Osteoblast (primary cell): ENCODE measurements around the gene LRRC56. TPM values are rescaled to one million over a fixed set of nuclear protein-coding genes. Genes with fewer than 3 reads are reported as not detected.

ENCODE experiments used
- DNase-seq: peaks from one replicate; pipeline ENCODE4 v3.0.0; 2011; ENCODE audit warnings: low spot score, mixed read lengths; ENCODE audit not compliant: insufficient read length; ENCODE audit errors: missing footprints
- H2AFZ ChIP-seq: 2 replicates; pipeline ENCODE4 v1.6.0; 2011; ENCODE audit warnings: mild to moderate bottlenecking, low read length
- H3K27ac ChIP-seq: 2 replicates; pipeline ENCODE4 v1.5.1; 2011; ENCODE audit warnings: mild to moderate bottlenecking, low read depth, low read length, moderate library complexity
- H3K27me3 ChIP-seq: 2 replicates; pipeline ENCODE4 v1.6.0; 2012; ENCODE audit warnings: mild to moderate bottlenecking, control low read depth, inconsistent platforms, low read length, moderate library complexity; ENCODE audit not compliant: insufficient read depth
- H3K36me3 ChIP-seq: 2 replicates; pipeline ENCODE4 v1.5.1; 2011; ENCODE audit warnings: mild to moderate bottlenecking, low read length, control low read depth, moderate library complexity; ENCODE audit not compliant: insufficient read depth
- H3K4me1 ChIP-seq: 2 replicates; pipeline ENCODE4 v1.5.1; 2011; ENCODE audit warnings: mild to moderate bottlenecking, low read length, control low read depth, moderate library complexity; ENCODE audit not compliant: insufficient read depth
- H3K4me2 ChIP-seq: 2 replicates; pipeline ENCODE4 v1.6.0; 2011; ENCODE audit warnings: mild to moderate bottlenecking, low read length; ENCODE audit not compliant: insufficient read depth
- H3K4me3 ChIP-seq: fragments of 200-600 bp; sonication (generic); 3 replicates; pipeline ENCODE4 v1.5.1; 2012; ENCODE audit warnings: mild to moderate bottlenecking, low read length, inconsistent platforms; ENCODE audit not compliant: insufficient read depth
- H3K79me2 ChIP-seq: 2 replicates; pipeline ENCODE4 v1.6.0; 2012; ENCODE audit warnings: mild to moderate bottlenecking, low read length, control low read depth, inconsistent platforms; ENCODE audit not compliant: insufficient read depth
- H3K9me3 ChIP-seq: 2 replicates; pipeline ENCODE4 v1.5.1; 2011; ENCODE audit warnings: low read depth, low read length, control low read depth
- H4K20me1 ChIP-seq: 2 replicates; pipeline ENCODE4 v1.6.0; 2012; ENCODE audit warnings: mild to moderate bottlenecking, low read length, control low read depth; ENCODE audit not compliant: insufficient read depth
- CTCF ChIP-seq: IDR thresholded peaks from 2 replicates; pipeline ENCODE4 v1.5.1; 2011; ENCODE audit warnings: mild to moderate bottlenecking, low read depth, low read length, moderate library complexity; ENCODE audit errors: extremely low read depth
- total RNA-seq: library from RNA; depleted of rRNA; stranded (reverse); fragments of >200 nt; gene quantifications from 2 replicates; pipeline ENCODE4 v1.2.3, GENCODE V29; 2012

Gene LRRC56
- total RNA-seq, 1 donor: 1.1 TPM

GRCh38 chr11:533586-534395 lies 3.5 kb upstream of the LRRC56 start:
- H2AFZ ChIP-seq: no peak overlapping the region

GRCh38 chr11:534396-535209 lies 2.7 kb upstream of the LRRC56 start:
- H2AFZ ChIP-seq: no peak overlapping the region
- no peak for TF ChIP-seq CTCF
- peaks cover 13% of the 10 kb centered on the region for H3K36me3 ChIP-seq
- peak overlapping the region; percentile 87 for H3K4me2 ChIP-seq
- DNase-seq: peak; percentile 96
- no peaks in the 10 kb centered on the region for H3K9me3 ChIP-seq
- H3K27ac ChIP-seq: peak overlapping the region; percentile 37
- H3K4me3 ChIP-seq: peak overlapping the region; percentile 80
- peaks cover 16% of the 10 kb centered on the region for H3K79me2 ChIP-seq
- no peaks in the 10 kb centered on the region for H3K27me3 ChIP-seq
- H4K20me1 ChIP-seq: peaks cover 23% of the 10 kb centered on the region
- peaks cover 20% of the 10 kb centered on the region for H3K4me1 ChIP-seq

More at GRCh38 chr11:533586-534395, 3.5 kb upstream of the LRRC56 start:
- H3K4me2 ChIP-seq: peak overlapping the region; percentile 87
- H3K4me1 ChIP-seq: peaks cover 20% of the 10 kb centered on the region
- H3K27ac ChIP-seq: no peak overlapping the region
- H3K4me3 ChIP-seq: peak overlapping the region; percentile 80
- peaks cover 16% of the 10 kb centered on the region for H3K79me2 ChIP-seq
- peak; percentile 80 for DNase-seq
- H3K36me3 ChIP-seq: peaks cover 13% of the 10 kb centered on the region
- TF ChIP-seq CTCF: no peak
- H3K9me3 ChIP-seq: no peaks in the 10 kb centered on the region
- H4K20me1 ChIP-seq: peaks cover 23% of the 10 kb centered on the region
- H3K27me3 ChIP-seq: no peaks in the 10 kb centered on the region

GRCh38 chr11:535210-535518 lies 2.2 kb upstream of the LRRC56 start:
- Histone ChIP-seq H3K4me2 (no peak overlapping the region), H2AFZ (no peak overlapping the region)
- TF ChIP-seq CTCF: no peak

More at GRCh38 chr11:535210-535518, 2.2 kb upstream of the LRRC56 start:
- Histone ChIP-seq H3K4me3 (peak overlapping the region; percentile 80), H3K36me3 (peaks cover 13% of the 10 kb centered on the region), H3K27ac (no peak overlapping the region), H4K20me1 (peaks cover 23% of the 10 kb centered on the region), H3K27me3 (no peaks in the 10 kb centered on the region), H3K79me2 (peaks cover 16% of the 10 kb centered on the region), H3K4me1 (peaks cover 20% of the 10 kb centered on the region), H3K9me3 (no peaks in the 10 kb centered on the region)
- DNase-seq: no peak
